ENCODE results near the gene LRP2.
"Not testable (repeated sequence)": the region's sequence is repeated elsewhere in the genome, so short reads cannot be mapped to it uniquely, and the experiment has no call there.

LRP2 gene

GRCh38 chr2:169172151-169172735 is 190.1 kb downstream of the LRP2 start:
- DNase-seq (ENCODE audit: low read depth): no peak

GRCh38 chr2:169165791-169166190 is 196.5 kb downstream of the LRP2 start:
- no peak for DNase-seq (ENCODE audit: low read depth)

- no peak for DNase-seq (ENCODE audit: low read depth)
Observed at GRCh38 chr2:169164311-169164710, 198.0 kb downstream of the LRP2 start.

- no peak for DNase-seq (ENCODE audit: low read depth)
Observed at GRCh38 chr2:169162613-169163012, 199.7 kb downstream of the LRP2 start.

GRCh38 chr2:169160926-169161481 is 201.3 kb downstream of the LRP2 start:
- DNase-seq (ENCODE audit: low read depth): no peak

- DNase-seq (ENCODE audit: low read depth): no peak
Observed at GRCh38 chr2:169159686-169160085, 202.6 kb downstream of the LRP2 start.

- DNase-seq (ENCODE audit: low read depth): no peak
Observed at GRCh38 chr2:169158874-169159273, 203.5 kb downstream of the LRP2 start.

GRCh38 chr2:169146220-169146619 is 216.1 kb downstream of the LRP2 start:
- DNase-seq (ENCODE audit: low read depth): no peak

- DNase-seq (ENCODE audit: low read depth): no peak
Observed at GRCh38 chr2:169143998-169144397, 218.3 kb downstream of the LRP2 start.

- DNase-seq (ENCODE audit: low read depth): peak; percentile 32
Observed at GRCh38 chr2:169141713-169142352, 220.5 kb downstream of the LRP2 start.

GRCh38 chr2:169139993-169140767 is 222.2 kb downstream of the LRP2 start:
- no peak for DNase-seq (ENCODE audit: low read depth)

GRCh38 chr2:169139145-169139544 is 223.2 kb downstream of the LRP2 start:
- no peak for DNase-seq (ENCODE audit: low read depth)

GRCh38 chr2:169137924-169138323 is 224.4 kb downstream of the LRP2 start:
- DNase-seq (ENCODE audit: low read depth): no peak

GRCh38 chr2:169136885-169137534 is 225.3 kb downstream of the LRP2 start:
- DNase-seq (ENCODE audit: low read depth): no peak

GRCh38 chr2:169136428-169136827 is 225.9 kb downstream of the LRP2 start:
- DNase-seq (ENCODE audit: low read depth): not testable (repeated sequence)

- DNase-seq (ENCODE audit: low read depth): not testable (repeated sequence)
Observed at GRCh38 chr2:169134272-169134671, 228.1 kb downstream of the LRP2 start.

- DNase-seq (ENCODE audit: low read depth): no peak
Observed at GRCh38 chr2:169131587-169132512, 230.5 kb downstream of the LRP2 start.

GRCh38 chr2:169129703-169130243 is 232.6 kb downstream of the LRP2 start:
- no peak for DNase-seq (ENCODE audit: low read depth)

GRCh38 chr2:169119851-169120250 is 242.5 kb downstream of the LRP2 start:
- DNase-seq (ENCODE audit: low read depth): no peak

GRCh38 chr2:169119123-169119760 is 243.1 kb downstream of the LRP2 start:
- DNase-seq (ENCODE audit: low read depth): no peak

- no peak for DNase-seq (ENCODE audit: low read depth)
Observed at GRCh38 chr2:169118060-169118459, 244.3 kb downstream of the LRP2 start.

Data from stimulated activated CD8-positive, alpha-beta memory T cell treated with anti-CD3 and anti-CD28 coated beads, Interleukin-12 subunit alpha, Interleukin-12 subunit beta, amount 100 ng/mL, for 1 hour (primary cell).